ENCODE data around the gene GOLT1B.

GRCh38 chr12:21518451-21518850 lies 16.9 kb downstream of the GOLT1B start:
- no peak for TF ChIP-seq TAF1 (IDR thresholded peaks at IDR 0.05; ENCODE audit: borderline replicate concordance, low read depth, low read length)
- no peak for TF ChIP-seq POLR2AphosphoS5 (IDR thresholded peaks at IDR 0.05; ENCODE audit: low read depth, low read length)
- TF ChIP-seq POLR2A (IDR thresholded peaks at IDR 0.05; ENCODE audit: low read depth, low read length), result no peak

Data from GM12892 (cell line).